ENCODE data around the gene PTPRN2. TPM values are rescaled to one million over a fixed set of nuclear protein-coding genes. Genes with fewer than 3 reads are reported as not detected.

PTPRN2 gene
- total and polyA plus RNA-seq, 2 donors (not counting 3 experiments of a cell fraction or from before 2014, with no cell fraction given): 0.62 to 0.88 TPM

DNA sequence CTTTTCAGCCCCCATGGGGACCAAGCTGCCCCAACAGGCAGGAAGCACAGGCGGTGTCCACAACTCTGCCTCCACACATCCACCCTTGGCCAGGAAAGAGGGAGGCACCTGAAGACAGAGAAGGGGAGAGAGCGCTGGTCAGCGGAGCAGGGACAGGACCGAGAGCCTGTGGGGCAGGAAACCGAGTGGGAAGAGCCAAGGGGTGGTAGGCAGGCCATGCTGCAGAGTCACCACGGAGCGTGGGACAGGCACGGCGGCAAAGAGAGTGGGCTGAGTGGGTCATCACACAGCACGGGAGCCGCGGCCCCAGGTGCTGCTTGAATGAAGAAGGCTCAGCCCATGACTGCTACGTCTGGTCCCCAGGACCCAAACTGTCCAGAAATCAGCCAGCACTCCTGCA is 109.8 kb downstream of the PTPRN2 start:
- H3K27ac ChIP-seq (ENCODE audit: insufficient read depth, low read depth, low read length): no peak overlapping the region
- no peak for FAIRE-seq
- BruUV-seq (replicated peaks): no TSS peak
- no peaks in the 10 kb centered on the region for H3K4me1 ChIP-seq (ENCODE audit: control insufficient read depth, extremely low read depth, insufficient read depth, low read length)
- no peaks in the 10 kb centered on the region for H4K20me1 ChIP-seq (replicated peaks; ENCODE audit: control insufficient read depth, extremely low read depth, insufficient read depth, low read length)
- no peaks in the 10 kb centered on the region for H3K79me2 ChIP-seq (ENCODE audit: control insufficient read depth, insufficient read depth, low read length)
- dilution Hi-C loops (cut with MboI; ENCODE audit: extremely low pct_ligation_motif_present, low sequenced_read_pairs): no loop called here
- H3K9me3 ChIP-seq (replicated peaks; ENCODE audit: control insufficient read depth, insufficient read depth, low read length): peaks cover 2% of the 10 kb centered on the region
- no peak overlapping the region for H3K9ac ChIP-seq (replicated peaks; ENCODE audit: extremely low read depth, insufficient read depth, low read length)
- no peaks in the 10 kb centered on the region for H3K27me3 ChIP-seq (ENCODE audit: control insufficient read depth in 2 of 2, insufficient read depth in 2 of 2, low read length in 2 of 2)
- intact Hi-C loops (cut with micrococcal nuclease): no loop called here
- no peaks in the 10 kb centered on the region for H3K9me1 ChIP-seq (replicated peaks; ENCODE audit: control insufficient read depth, extremely low read depth, insufficient read depth, low read length)
- DNase-seq (ENCODE audit: low read depth, low spot score): no peak
- ChIA-PET POLR2A (no interaction called here), CTCF (no interaction called here)
- no peak overlapping the region for H3K4me3 ChIP-seq (replicated peaks in 1 of 3; ENCODE audit: insufficient read depth in 1 of 3, low read depth in 1 of 3, low read length in 3 of 3)
- TF ChIP-seq, protein P1, sequence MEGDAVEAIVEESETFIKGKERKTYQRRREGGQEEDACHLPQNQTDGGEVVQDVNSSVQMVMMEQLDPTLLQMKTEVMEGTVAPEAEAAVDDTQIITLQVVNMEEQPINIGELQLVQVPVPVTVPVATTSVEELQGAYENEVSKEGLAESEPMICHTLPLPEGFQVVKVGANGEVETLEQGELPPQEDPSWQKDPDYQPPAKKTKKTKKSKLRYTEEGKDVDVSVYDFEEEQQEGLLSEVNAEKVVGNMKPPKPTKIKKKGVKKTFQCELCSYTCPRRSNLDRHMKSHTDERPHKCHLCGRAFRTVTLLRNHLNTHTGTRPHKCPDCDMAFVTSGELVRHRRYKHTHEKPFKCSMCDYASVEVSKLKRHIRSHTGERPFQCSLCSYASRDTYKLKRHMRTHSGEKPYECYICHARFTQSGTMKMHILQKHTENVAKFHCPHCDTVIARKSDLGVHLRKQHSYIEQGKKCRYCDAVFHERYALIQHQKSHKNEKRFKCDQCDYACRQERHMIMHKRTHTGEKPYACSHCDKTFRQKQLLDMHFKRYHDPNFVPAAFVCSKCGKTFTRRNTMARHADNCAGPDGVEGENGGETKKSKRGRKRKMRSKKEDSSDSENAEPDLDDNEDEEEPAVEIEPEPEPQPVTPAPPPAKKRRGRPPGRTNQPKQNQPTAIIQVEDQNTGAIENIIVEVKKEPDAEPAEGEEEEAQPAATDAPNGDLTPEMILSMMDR (IDR thresholded peaks at IDR 0.05; ENCODE audit: extremely low read depth in 1 of 2, insufficient read depth in 1 of 2, low read depth in 1 of 2, low read length in 2 of 2): no peak
- TF ChIP-seq FOS (IDR thresholded peaks at IDR 0.05; ENCODE audit: borderline replicate concordance, insufficient read depth, low read length): no peak
- TF ChIP-seq, protein P2, sequence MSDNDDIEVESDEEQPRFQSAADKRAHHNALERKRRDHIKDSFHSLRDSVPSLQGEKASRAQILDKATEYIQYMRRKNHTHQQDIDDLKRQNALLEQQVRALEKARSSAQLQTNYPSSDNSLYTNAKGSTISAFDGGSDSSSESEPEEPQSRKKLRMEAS (IDR thresholded peaks at IDR 0.05; ENCODE audit: insufficient read depth, insufficient read length): no peak
- no peak for TF ChIP-seq POLR2A (IDR thresholded peaks at IDR 0.05; ENCODE audit: low read depth, low read length)
- TF ChIP-seq GATA2 (IDR thresholded peaks at IDR 0.05; ENCODE audit: insufficient read depth, insufficient read length, low read depth, low read length): no peak
- no peak for TF ChIP-seq JUN (IDR thresholded peaks at IDR 0.05; ENCODE audit: borderline replicate concordance, insufficient read depth, insufficient read length, low read depth)
- TF ChIP-seq POLR2AphosphoS5 (IDR thresholded peaks at IDR 0.05; ENCODE audit: insufficient read depth, low read depth, low read length): no peak
- no peak for TF ChIP-seq EZH2 (IDR thresholded peaks at IDR 0.05; ENCODE audit: borderline replicate concordance, low read depth, low read length, severe bottlenecking)
- TF ChIP-seq MYC (IDR thresholded peaks at IDR 0.05; ENCODE audit: low read depth, low read length): no peak
- no peak overlapping the region for H2AFZ ChIP-seq (ENCODE audit: low read depth, low read length)
- no peak overlapping the region for H3K4me2 ChIP-seq (ENCODE audit: insufficient read depth, low read length)
- no peaks in the 10 kb centered on the region for H3K36me3 ChIP-seq (ENCODE audit: control insufficient read depth in 2 of 2, extremely low read depth in 1 of 2, insufficient read depth in 2 of 2, low read length in 2 of 2)

Measured in endothelial cell of umbilical vein (primary cell).